Activated gamma-delta T cell treated with Interleukin-2 at 50 U/mL for 16 hours (primary cell): Measurements from ENCODE around the gene TBCC.
"Not testable (repeated sequence)": the region's sequence is repeated elsewhere in the genome, so short reads cannot be mapped to it uniquely, and the experiment has no call there.

Source experiments
- DNase-seq: peaks from one replicate; pipeline ENCODE4 v3.0.0-alpha.2; 2020

TBCC gene

GRCh38 chr6:42769836-42770235, 23.9 kb upstream of the TBCC start:
- DNase-seq = no peak

DNA sequence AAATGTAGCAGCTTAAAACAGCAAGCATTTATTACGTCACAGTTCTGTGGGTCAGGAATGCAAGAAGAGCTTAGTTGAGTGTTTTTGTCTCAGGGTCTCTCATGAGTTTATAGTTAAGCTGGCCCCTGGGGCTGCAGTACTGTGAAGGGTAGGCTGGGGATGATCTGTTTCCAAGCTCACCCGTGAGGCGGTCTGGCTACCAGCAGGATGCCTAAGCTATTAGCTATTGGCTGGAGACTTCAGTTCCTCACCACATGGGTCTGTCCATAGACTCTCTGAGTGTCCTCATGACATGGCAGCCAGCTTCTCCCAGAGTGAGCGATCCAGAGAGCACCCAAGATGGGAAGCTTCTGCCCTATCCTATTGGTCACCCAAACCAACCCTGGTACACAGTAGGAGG, 23.1 kb upstream of the TBCC start:
- DNase-seq = no peak

- no peak for DNase-seq
These were observed 20.3 kb upstream of the TBCC start for GRCh38 chr6:42766163-42766670.

GRCh38 chr6:42764911-42765648, 19.2 kb upstream of the TBCC start:
- no peak for DNase-seq

- no peak for DNase-seq
These were observed 17.0 kb upstream of the TBCC start for GRCh38 chr6:42762950-42763349.

DNA sequence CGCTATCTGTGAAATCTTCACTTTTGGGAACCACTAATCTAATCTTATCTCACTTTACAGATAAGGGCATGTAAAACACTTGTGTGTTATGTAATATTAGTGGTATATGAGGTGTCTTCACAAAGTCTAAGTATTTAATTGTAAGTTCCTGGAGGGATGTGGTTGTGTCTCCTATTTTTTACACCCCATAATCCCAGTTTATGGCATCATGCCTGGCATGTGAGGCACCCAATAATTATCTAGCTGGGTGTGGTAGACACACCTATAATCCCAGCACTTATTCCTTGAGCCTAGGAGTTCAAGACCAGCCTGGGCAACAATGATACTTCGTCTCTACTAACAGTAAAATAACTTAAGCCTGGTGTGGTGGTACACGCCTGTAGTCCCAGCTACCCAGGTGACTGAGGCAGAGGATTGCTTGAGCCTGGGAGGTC, 16.5 kb upstream of the TBCC start:
- no peak for DNase-seq

DNA sequence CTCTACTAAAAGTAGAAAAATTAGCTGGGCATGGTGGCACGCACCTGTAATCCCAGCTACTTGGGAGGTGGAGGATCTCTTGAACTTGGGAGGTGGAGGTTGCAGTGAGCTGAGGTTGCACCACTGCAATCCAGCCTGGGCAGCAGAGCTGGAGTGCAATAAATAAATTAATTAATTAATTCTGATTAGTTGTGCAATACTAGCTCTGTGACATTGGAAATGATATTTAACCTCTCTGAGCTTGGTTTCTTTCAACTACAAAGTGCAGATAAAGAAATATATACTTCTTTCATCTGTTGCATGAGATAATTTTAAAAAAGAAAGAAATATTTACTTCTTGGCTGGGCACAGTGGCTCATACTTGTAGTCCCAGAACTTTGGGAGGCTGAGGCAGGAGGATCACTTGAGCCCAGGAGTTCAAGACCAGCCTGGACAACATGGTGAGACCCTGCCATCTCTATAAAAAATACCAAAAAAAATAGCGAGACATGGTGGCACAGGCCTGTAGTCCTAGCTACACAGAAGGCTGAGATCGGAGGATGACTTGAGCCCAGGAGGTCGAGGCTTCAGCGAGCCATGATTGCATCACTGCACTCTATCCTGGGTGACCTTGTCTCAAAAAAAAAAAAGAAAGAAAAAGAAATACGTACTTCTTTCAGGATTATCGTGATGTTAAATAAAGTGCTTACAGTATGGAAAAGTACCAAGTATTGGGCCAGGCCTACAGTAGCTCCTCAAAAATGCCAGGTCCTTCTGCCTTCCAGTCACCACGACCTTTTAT, 15.6 kb upstream of the TBCC start:
- no peak for DNase-seq

GRCh38 chr6:42758756-42759430, 13.0 kb upstream of the TBCC start:
- DNase-seq = no peak

GRCh38 chr6:42756722-42757121, 10.8 kb upstream of the TBCC start:
- DNase-seq = no peak

GRCh38 chr6:42754759-42755158, 8.9 kb upstream of the TBCC start:
- no peak for DNase-seq

DNA sequence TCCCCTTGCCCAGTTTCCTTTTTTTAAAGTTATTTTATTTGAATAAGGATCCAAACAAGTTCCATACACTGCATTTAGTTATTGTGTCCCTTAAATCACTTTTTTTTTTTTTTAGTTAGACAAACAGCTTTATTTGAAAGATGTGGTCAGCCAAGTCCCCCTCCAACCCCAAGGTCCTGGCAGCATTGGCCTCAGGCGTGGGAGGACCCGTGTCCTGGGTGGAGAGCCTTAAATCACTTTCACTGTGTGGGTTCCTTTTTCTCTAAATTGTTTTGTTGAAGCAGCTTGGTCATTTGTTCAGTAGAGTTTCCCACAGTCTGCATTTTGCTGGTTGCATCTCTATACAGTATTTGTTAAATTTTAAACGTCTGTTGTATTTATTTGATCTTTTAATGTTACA, 5.2 kb upstream of the TBCC start:
- no peak for DNase-seq

- DNase-seq = no peak
These were observed 2.4 kb upstream of the TBCC start for GRCh38 chr6:42748203-42748898.

DNA sequence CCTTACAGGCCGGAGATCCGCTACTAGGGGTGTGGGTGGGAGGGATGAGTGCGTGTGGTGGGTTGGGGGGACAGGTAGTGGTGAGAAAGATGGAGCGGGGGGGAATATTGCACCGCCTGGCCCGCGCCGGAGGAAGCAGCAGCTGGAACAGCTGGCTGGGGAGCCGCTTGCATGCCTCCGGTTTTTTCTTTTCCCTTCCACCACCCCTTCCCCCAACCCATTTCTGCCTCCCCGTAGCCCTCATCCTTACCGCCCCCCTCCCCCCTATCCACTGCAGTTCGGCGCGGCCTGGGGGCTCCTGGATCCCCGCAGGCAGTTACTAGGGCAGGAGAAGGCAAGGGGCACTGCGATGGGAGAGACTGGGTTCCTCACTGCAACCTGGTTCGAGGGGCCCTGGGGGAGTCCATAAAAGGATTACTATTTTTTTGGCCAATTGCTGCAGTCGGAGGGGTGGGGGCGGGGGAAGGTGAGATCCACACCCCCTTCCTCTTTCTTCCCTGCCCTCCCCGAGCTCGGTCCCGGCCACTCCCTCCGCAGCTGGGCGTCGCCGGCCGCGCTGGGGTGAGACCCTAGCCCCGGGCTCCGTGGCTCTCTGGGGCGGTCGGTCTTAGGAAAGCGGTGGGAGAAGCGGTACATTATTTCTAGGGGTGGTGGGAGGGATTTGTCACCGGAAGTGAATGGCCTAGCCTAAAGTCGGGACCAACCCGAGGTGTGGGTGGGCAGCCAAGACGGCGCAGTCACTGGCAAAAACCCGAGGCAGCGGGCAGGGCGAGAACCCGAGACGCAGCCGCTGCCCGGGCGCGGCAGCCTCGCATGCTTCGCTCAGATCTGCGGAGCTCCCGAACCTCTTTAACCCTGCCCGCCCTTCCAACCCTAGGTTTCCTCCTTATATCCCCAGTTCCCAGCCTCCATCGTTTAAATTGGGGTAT, 824 bp upstream of the TBCC start:
- DNase-seq = peak; percentile 78

- DNase-seq = peak; percentile 18
These were observed 742 bp downstream of the TBCC start for GRCh38 chr6:42745083-42745639.

GRCh38 chr6:42744351-42744893, 1.5 kb downstream of the TBCC start:
- DNase-seq = no peak

DNA sequence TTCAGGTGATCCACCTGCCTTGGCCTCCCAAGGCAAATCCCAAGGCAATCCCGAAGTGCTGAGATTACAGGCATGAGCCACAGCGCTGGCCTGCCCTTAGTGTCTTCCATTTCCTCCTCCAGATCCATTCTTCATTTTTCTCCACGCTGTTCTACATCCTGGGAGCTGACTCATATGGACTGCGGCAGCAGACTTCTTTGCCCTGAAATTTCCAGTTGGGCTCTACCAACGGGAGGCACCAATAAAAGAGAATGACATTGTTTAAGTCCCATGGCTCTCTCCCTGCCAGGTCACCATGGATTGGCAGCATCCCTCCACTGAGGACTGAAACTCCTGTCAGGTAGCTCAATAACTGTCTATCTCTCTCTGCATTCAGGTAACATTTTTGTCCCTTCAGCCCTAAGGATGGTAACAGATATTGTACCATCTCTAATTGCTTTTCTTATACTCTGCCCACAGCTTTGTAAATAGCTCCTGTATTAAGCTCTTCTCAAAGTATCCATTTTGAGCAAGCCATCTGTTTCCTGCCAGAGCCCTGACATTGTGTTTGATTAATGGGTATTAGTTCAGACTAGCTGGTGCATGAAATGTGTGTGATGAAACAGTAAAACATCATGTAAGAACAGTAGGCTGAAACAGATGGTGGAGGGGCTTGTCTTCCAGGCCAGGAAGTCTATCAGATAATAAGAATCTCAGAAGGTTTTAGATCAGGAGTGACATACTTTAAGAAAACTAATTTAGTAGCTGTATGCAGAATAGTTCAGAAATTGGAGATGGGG, 3.6 kb downstream of the TBCC start:
- DNase-seq = no peak

DNA sequence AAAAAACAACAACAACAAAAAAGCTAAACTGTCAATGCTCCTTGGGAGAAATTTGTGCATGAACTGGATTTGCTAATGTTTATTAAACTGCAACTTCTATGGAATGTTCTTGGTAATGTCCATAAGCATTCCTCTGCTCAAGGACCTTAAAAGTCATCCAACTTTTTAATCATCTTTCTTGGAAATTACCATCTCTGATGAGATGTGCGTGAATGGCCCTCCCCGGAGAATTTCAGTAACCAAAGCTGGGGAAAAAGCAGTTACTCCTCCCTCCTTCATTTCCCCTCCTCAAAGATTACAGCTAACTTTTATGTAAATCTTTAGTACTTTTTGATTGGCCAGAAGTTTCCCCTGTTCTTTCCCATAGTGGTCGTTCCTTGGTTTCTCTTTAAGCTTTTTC, 5.2 kb downstream of the TBCC start:
- DNase-seq = no peak

- no peak for DNase-seq
These were observed 9.9 kb downstream of the TBCC start for GRCh38 chr6:42735976-42736375.

GRCh38 chr6:42733867-42734481, 11.9 kb downstream of the TBCC start:
- not testable (repeated sequence) for DNase-seq

- no peak for DNase-seq
These were observed 16.2 kb downstream of the TBCC start for GRCh38 chr6:42729731-42730130.
